Renal cortical epithelial cell (primary cell): ENCODE measurements around the gene FXYD5. TPM values are rescaled to one million over a fixed set of nuclear protein-coding genes. Genes with fewer than 3 reads are reported as not detected.

Source experiments
- DNase-seq: peaks from one replicate; pipeline ENCODE4 v3.0.0-alpha.2; 2011; ENCODE audit warnings: low read depth
- total RNA-seq: library from RNA; depleted of rRNA; stranded (reverse); fragments of >200 nt; gene quantifications from 2 replicates; pipeline ENCODE4 v1.2.3, GENCODE V29; 2014

FXYD5 gene
- total RNA-seq, 1 donor from 2014 or later = 7.2 TPM

DNA sequence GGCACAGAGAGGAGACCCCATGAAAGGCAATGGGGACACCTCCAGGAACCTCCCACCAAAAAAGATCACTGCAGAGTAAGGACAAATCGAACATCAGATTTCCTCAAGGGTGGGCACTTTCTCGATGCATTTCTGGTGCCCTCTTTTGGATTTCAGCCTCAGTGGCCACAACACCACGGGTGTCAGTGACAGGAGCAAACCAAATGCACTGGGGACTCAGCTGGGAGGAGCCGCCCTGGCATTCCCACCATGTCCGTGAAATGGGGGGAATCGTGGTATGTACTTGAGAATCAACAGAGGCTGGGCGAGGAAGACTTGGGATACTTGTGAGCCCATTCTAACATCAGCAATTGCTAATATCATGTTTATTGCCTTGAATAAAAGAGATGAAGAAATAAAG, 57.7 kb downstream of the FXYD5 start:
- no peak for DNase-seq

DNA sequence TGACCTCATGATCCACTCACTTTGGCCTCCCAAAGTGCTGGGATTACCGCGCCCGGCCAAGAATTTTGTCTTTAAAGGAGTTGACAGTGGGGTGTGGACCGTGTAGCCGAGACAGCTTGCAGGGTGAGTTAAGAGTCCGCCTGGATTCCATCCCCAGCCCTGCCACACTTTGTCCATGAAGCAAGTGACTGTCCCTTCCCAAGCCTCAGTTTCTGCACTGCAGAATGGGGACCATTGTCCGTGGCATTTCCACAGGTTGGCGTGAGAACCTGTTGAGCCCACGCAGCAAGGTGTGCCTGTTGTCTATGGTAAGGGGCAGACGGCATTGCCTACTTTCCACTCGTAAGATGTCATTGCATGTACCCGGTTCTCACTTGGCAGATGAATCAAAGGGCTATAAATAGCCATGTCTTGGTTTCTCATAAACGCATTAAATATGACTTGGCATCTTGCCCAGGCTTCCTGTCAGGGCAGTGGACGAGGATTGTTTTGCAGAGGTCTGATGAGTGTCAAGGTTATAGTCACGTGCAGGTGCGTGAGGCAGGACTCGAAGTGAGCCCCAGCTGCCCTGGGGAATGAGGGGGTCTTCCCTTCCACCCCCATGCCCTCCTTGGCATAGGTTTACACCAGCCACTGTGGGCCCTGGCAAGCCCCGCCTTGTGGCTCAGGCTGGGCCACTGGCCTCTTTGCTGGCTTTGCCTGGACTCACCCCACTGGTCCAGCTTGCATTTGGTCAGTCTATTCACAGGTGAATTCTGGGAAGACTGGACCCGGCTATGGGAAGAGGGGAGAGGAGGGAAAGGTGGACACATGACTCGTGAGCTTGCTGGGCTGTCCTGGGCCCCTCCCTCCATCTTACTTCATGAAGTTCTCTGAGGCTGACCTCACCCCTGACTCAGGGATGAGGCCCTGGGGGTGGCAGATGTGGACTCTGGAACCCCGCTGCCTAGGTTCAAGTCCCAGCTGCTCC, 59.4 kb downstream of the FXYD5 start:
- peak; percentile 37 for DNase-seq

DNA sequence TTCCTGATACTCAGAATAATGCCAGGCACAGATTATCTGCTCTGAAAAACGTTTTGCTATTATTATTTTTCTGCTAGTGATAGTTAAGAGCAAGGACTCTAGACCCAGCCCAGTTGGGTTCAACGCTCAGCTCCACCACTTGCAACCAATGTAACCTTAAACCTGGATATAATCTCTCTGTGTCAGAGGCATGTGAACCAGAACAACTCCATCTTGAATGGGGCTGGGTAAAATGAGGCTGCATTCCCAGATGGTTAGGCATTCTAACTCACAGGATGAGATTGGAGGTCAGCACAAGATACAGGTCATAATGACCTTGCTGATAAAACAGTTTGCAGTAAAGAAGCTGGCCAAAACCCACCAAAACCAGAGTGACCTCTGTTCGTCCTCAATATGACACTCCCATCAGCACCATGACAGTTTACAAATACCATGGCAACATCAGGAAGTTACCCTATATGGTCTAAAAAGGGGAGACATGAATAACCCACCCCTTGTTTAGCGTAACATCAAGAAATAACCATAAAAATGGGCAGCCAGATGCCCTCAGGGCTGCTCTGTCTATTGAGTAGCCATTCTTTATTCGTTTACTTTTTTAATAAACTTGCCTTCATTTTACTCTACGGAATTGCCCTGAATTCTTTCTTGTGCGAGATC, 60.4 kb downstream of the FXYD5 start:
- DNase-seq = no peak

DNA sequence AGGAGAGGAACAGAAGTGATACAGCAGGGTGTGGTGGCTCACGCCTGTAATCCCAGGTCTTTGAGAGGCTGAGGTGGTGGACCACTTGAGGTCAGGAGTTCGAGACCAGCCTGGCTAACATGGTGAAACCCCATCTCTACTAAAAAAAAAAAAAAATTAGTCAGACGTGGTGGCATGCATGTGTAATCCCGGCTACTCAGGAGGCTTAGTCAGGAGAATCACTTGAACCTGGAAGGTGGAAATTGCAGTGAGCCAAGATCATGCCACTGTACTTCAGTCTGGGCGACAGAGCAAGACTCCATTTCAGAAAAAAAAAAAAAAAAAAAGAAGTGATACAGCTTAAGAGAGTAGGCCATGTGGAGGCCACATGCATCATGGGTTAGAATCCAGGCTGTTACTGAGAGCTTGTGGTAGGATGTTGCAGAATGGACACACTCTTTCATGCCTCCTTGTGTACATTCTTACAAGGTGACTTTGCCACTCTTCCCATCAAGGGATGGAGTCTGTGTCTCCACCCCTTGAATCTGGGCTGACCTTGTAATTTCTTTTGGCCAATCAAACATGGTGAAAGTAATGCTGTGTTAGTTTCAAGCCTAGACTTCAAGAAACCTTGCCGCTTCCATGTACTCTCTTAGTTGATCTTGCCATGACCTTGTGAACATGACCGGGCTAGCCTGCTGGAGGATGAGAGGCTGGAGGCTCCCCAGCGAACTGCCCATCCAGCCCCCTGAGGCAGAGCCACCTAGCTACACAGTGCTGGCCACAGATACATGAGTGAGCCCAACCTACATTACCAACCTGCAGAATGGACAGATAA, 61.7 kb downstream of the FXYD5 start:
- DNase-seq = peak; percentile 13

DNA sequence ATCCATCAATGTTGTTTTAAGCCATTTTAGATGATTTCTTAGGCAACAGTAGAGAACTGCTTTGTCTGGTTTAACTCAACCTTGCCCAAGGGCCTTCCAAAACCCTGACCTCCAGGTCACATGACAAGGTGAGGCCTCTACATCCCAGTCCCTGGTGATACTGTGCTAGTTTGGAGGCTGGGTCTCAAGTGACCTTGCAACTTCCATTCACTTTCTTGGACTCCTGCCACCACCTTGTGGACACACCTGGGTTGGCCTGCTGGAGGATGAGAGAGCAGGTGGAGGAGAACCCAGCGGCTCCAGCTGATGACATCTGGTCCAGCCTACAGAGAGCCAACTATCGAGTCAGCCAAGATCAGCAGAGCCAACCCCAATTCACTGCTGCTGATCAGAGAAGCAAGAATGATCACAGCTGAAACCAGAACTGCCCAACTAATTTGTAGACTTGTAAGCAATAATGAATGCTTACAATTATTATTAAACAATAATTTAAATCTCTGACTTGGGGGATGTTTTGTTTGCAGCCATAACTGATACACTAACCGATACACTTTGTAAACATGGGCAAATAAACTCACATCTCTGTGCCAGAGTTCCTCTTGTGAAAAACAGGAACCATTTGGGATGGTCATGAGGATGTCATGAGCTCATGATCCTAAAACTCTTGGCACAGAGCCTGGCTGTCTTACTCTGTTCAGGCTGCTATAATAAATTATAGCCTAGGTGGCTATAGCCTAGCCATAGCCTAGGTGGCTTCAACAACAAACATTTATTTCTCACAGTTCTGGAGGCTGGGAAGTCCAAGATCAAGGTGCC, 62.5 kb downstream of the FXYD5 start:
- no peak for DNase-seq

DNA sequence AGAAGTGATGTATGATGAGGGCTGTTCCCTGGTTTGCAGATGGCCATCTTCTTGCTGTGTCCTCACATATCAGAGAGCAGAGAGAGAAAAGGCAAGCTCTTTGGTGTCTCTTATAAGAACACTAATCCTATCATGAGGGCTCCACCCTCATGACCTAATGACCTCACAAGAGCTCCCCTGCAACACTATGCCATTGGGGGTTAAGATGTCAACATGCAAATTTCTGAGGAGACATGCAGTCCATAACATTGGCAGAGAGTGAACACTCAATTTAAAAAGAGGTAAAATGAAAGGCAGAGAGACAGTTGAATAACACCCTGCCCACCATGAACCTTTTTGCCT, 63.1 kb downstream of the FXYD5 start:
- DNase-seq = no peak

DNA sequence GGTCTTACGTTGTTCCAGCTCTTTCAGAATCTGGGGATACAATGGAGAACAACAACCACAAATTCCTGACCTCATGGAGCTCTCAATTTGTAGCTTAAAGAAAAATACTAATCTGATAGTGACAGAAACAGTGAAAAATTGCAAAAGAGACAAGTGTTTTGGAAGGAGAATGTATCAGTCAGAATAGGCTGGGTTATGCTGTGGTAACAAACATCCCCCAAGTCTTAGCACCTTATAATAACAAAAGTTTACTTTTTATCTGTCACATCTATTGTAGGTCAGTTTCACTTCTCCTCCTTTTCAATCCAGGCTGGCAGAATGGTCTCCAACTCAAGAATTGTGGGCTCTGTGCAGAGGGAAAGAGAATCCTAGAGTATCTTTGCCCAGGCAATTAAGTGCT, 64.5 kb downstream of the FXYD5 start:
- DNase-seq = no peak

Other genes starting within 250 kb of the FXYD5 start
- gene ZNF30, start 227.8 kb upstream of the FXYD5 start, total RNA-seq = 0.69 and 4.7 TPM in 2 replicates
- gene ZNF792, start 190.5 kb upstream of the FXYD5 start, total RNA-seq = 9.2 and 12.8 TPM in 2 replicates
- 9.9 and 31.7 TPM in 2 replicates for gene GRAMD1A, start 154.4 kb upstream of the FXYD5 start, total RNA-seq
- gene SCN1B, start 124.3 kb upstream of the FXYD5 start, total RNA-seq = 0.52 and 2.7 TPM in 2 replicates
- gene HPN, start 113.0 kb upstream of the FXYD5 start, total RNA-seq = 1.2 and 4.2 TPM in 2 replicates
- gene FXYD3, start 38.9 kb upstream of the FXYD5 start, total RNA-seq = not detected in 2 replicates
- gene LGI4, start 19.7 kb upstream of the FXYD5 start, total RNA-seq = not detected in 2 replicates
- not detected in 2 replicates for gene FXYD1, start 15.9 kb upstream of the FXYD5 start, total RNA-seq
- gene FXYD7, start 11.5 kb upstream of the FXYD5 start, total RNA-seq = not detected in 2 replicates
- gene FAM187B, start 74.0 kb downstream of the FXYD5 start, total RNA-seq = not detected in 2 replicates
- 26.6 and 42.8 TPM in 2 replicates for gene LSR, start 94.3 kb downstream of the FXYD5 start, total RNA-seq
- 29.2 and 49.7 TPM in 2 replicates for gene USF2, start 114.2 kb downstream of the FXYD5 start, total RNA-seq
- 0.05 TPM in 1 of 2 replicates, not detected in the other for gene HAMP, start 127.8 kb downstream of the FXYD5 start, total RNA-seq
- not detected in 2 replicates for gene MAG, start 137.4 kb downstream of the FXYD5 start, total RNA-seq
- not detected in 2 replicates for gene CD22, start 174.5 kb downstream of the FXYD5 start, total RNA-seq
- gene FFAR1, start 193.2 kb downstream of the FXYD5 start, total RNA-seq = not detected in 2 replicates
- not detected in 2 replicates for gene FFAR3, start 203.7 kb downstream of the FXYD5 start, total RNA-seq
- gene GPR42, start 216.3 kb downstream of the FXYD5 start, total RNA-seq = not detected in 2 replicates